AG04450 (cell line): ENCODE measurements around the gene ATXN1. TPM values are rescaled to one million over a fixed set of nuclear protein-coding genes. Genes with fewer than 3 reads are reported as not detected.

Source experiments
- CTCF ChIA-PET: fragments of 300-600, 350-600 bp; formaldehyde crosslinking; extraction: SDS; loops from one replicate; lab custom pipeline; 2022; ENCODE audit warnings: antibody characterized with exemption, inconsistent platforms; lab: Charles Lee
- POLR2A ChIA-PET: fragments of 350-600 bp; formaldehyde crosslinking; extraction: SDS; loops from one replicate; lab custom pipeline; 2021; ENCODE audit warnings: antibody characterized with exemption, inconsistent platforms; lab: Yijun Ruan, JAX
- DNase-seq: peaks from one replicate; pipeline ENCODE4 v3.0.0-alpha.2; 2011; ENCODE audit warnings: low read depth, low spot score
- H3K27ac ChIP-seq: one replicate; pipeline ENCODE4 v1.5.1; 2012; ENCODE audit warnings: low read depth, low read length, control low read depth
- H3K27me3 ChIP-seq: one replicate; pipeline ENCODE4 v1.6.0; 2012; ENCODE audit warnings: low read length; ENCODE audit not compliant: control insufficient read depth, insufficient read depth
- H3K4me3 ChIP-seq: 2 replicates; pipeline ENCODE4 v1.5.1; 2011; ENCODE audit warnings: mild to moderate bottlenecking, low read depth, low read length, control low read depth
- H3K9me3 ChIP-seq: 2 replicates; pipeline ENCODE4 v1.5.1; 2012; ENCODE audit warnings: low read length; ENCODE audit not compliant: control insufficient read depth, insufficient read depth
- polyA minus RNA-seq: library from RNA; depleted of rRNA, polyadenylated mRNA; stranded (reverse); fragments of >200 nt; gene quantifications from 2 replicates; pipeline ENCODE4 v1.2.3, GENCODE V29; 2011; rRNA and poly(A)+ RNA removed
- polyA plus RNA-seq: library from polyadenylated mRNA; depleted of rRNA; stranded (reverse); fragments of >200 nt; gene quantifications from 2 replicates; pipeline ENCODE4 v1.2.3, GENCODE V29; 2011; rRNA removed
- TF ChIP-seq, protein P1 (sequence below): IDR thresholded peaks from 2 replicates; pipeline ENCODE4 v1.5.1; 2011; ENCODE audit warnings: low read depth, low read length, control low read depth, inconsistent platforms

ATXN1 gene
- 11.8 and 12.6 TPM in 2 replicates for polyA plus RNA-seq
- 32.4 and 37.6 TPM in 2 replicates for polyA minus RNA-seq

DNA sequence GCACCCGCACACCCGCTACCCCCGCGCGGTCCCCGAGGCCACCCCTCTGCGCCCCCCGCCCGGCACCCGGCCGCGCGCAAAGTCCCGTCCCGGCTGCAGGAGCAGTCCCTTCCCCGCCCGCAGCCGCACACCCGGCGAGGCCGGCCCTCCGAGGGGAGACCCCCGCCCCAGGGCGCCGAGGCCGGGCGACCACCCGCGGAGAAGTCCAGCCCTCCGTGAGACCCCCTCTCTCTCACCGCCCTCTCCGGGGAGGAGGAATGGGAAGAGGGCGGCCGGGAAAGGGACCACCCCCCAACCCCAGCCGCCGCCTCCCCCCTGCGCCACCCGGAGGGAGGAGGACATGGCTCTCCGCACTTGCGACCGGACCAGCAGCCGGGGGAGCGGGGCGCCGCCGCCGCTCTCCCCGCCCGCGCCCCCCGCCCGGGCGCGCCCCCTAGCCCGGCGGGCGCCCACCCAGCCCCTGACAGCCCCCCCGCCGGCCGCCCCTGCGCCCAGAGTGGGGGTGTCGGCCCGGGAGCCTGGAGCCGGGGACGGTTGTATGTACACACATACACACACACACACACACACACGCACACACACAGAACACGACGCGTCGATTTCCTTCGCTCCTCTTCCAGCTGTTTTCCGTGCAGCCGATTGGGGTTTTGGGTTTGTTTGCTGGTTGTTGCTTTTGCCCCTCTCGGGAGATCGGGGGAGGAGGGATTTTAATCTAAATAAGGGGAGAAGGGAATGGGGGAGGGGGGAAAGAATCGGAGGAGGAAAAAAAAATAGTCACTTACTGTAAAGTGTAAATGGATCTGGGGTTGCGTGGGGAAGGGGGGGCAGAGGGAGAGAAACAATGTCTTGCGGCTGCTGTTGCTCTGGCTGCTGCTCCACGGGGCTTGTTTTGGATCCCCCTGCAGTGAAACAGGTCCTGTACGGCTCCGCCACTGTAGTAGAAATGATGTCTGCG lies at the start of gene ATXN1:
ATXN1 (minus strand) TSS at position 945 of the 955 bp plus-strand sequence.
- TF ChIP-seq, protein P1, sequence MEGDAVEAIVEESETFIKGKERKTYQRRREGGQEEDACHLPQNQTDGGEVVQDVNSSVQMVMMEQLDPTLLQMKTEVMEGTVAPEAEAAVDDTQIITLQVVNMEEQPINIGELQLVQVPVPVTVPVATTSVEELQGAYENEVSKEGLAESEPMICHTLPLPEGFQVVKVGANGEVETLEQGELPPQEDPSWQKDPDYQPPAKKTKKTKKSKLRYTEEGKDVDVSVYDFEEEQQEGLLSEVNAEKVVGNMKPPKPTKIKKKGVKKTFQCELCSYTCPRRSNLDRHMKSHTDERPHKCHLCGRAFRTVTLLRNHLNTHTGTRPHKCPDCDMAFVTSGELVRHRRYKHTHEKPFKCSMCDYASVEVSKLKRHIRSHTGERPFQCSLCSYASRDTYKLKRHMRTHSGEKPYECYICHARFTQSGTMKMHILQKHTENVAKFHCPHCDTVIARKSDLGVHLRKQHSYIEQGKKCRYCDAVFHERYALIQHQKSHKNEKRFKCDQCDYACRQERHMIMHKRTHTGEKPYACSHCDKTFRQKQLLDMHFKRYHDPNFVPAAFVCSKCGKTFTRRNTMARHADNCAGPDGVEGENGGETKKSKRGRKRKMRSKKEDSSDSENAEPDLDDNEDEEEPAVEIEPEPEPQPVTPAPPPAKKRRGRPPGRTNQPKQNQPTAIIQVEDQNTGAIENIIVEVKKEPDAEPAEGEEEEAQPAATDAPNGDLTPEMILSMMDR: no peak
- no peaks in the 10 kb centered on the region for H3K27me3 ChIP-seq
- CTCF ChIA-PET: interaction anchor here (0.6 to 5.2 kb wide), 13 partner anchors 11 to 474 kb away, joined by 3 to 98 read pairs (median 5); no protein-coding TSS in a partner anchor
- DNase-seq: no peak
- H3K9me3 ChIP-seq: no peaks in the 10 kb centered on the region
- H3K27ac ChIP-seq: peak within 1 kb of the TSS; percentile 75
- H3K4me3 ChIP-seq: peak within 1 kb of the TSS; percentile 88
- POLR2A ChIA-PET: interaction anchor here (0.7 to 2.3 kb wide), 10 partner anchors 13 to 272 kb away, joined by 3 to 7 read pairs (median 4); no protein-coding TSS in a partner anchor

DNA sequence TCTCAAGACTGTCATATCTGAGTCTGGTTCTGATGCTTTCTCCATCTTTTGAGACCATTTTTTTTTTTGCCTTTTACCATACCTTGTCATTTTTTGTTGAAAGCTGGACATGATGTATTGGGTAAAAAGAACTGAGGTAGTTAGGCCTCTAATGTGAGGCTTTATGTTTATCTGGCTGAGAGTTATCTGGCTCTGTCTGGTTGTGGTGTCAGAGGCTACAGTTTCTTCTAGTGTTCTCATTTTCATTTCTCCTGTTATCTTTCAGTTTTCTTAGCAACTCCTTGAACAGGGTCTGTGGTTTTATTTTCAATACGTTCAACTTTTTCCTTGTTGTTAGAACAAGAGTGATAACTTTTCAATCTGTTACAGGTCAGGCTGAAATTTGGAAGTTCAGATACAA lies 49.2 kb upstream of the ATXN1 start:
- Histone ChIP-seq H3K27ac (no peak overlapping the region), H3K4me3 (no peak overlapping the region), H3K27me3 (no peaks in the 10 kb centered on the region), H3K9me3 (peaks cover 3% of the 10 kb centered on the region; the same call in 1 of the 2 replicates)
- TF ChIP-seq, protein P1: no peak
- DNase-seq: no peak
- CTCF ChIA-PET: interaction anchor here (1.5 kb wide), 1 partner anchor 9 kb away, joined by 4 read pairs; no protein-coding TSS in a partner anchor
- POLR2A ChIA-PET: no interaction called here

DNA sequence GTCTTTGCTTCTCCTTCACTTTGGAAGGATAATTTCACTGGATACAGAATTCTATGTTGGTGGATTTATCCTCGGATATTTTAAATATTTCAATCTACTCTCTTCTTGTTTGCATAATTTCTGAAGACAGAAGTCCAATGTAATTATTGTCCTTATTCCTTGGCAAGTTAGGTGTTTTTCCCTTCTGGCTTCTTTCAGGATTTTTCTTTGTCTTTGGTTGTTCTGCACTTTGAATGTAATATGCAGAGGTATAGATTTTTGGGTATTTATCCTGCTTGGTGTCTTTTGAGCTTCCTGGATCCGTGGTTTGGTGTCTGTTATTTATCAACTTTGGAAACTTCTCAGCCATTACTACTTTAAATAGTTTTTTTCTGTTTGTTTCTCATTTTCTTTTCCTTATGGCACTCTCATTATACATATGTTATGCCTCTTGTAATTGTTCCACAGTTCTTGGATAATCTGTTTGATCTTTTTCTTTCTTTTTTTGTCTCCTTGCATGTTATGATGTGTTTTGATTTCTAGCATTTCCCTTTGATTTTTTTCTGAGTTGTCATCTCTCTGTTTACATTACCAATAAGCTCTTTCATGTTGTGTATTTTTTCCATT lies 48.6 kb upstream of the ATXN1 start:
- H3K27ac ChIP-seq: no peak overlapping the region
- CTCF ChIA-PET: interaction anchor here (1.5 kb wide), 1 partner anchor 10 kb away, joined by 4 read pairs; no protein-coding TSS in a partner anchor
- POLR2A ChIA-PET: no interaction called here

DNA sequence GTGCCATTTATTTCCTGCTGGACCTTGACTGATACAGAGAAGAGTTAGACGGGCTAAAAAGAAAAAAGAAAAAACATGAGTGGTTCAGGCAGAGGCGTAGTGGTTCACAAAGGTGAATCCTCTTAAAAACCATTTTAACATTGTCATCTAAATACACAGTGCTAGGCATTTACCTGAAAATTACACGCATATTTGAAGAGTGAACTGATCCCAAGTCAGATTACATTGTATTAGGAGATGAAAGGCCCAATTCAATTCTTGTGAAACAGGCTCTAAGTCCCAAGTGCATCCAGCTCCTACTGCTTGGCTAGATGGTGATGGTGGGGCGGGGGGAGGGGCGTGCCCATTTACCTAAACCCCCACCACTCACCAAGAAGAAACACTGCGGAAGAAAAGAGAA lies 46.7 kb upstream of the ATXN1 start:
- Histone ChIP-seq H3K27me3 (no peaks in the 10 kb centered on the region), H3K9me3 (peaks cover 3% of the 10 kb centered on the region; the same call in 1 of the 2 replicates), H3K27ac (no peak overlapping the region), H3K4me3 (no peak overlapping the region)
- TF ChIP-seq, protein P1: no peak
- ChIA-PET POLR2A (no interaction called here), CTCF (no interaction called here)
- DNase-seq: no peak

More for the DNA sequence above, 48.6 kb upstream of the ATXN1 start:
- no peaks in the 10 kb centered on the region for H3K27me3 ChIP-seq
- peaks cover 3% of the 10 kb centered on the region; the same call in 1 of the 2 replicates for H3K9me3 ChIP-seq
- no peak overlapping the region for H3K4me3 ChIP-seq
- TF ChIP-seq, protein P1: no peak
- DNase-seq: no peak
